ENCODE measurements around the gene SPOCK1.

Gene SPOCK1

GRCh38 chr5:137365126-137365865 is 133.8 kb downstream of the SPOCK1 start:
- TF ChIP-seq, protein P1, sequence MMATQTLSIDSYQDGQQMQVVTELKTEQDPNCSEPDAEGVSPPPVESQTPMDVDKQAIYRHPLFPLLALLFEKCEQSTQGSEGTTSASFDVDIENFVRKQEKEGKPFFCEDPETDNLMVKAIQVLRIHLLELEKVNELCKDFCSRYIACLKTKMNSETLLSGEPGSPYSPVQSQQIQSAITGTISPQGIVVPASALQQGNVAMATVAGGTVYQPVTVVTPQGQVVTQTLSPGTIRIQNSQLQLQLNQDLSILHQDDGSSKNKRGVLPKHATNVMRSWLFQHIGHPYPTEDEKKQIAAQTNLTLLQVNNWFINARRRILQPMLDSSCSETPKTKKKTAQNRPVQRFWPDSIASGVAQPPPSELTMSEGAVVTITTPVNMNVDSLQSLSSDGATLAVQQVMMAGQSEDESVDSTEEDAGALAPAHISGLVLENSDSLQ (IDR thresholded peaks at IDR 0.05): no peak
- TF ChIP-seq TARDBP (IDR thresholded peaks at IDR 0.05): no peak
- no peak for TF ChIP-seq FOXK2 (IDR thresholded peaks at IDR 0.05)
- TF ChIP-seq NFRKB (IDR thresholded peaks at IDR 0.05): no peak
- no peak for TF ChIP-seq ZNF384 (IDR thresholded peaks at IDR 0.05)
- no peak for TF ChIP-seq BHLHE40 (IDR thresholded peaks at IDR 0.05; ENCODE audit: borderline replicate concordance)
- TF ChIP-seq HDGF (IDR thresholded peaks at IDR 0.05; ENCODE audit: borderline replicate concordance): no peak
- ChIA-PET POLR2A (no interaction called here), CTCF (no interaction called here)
- no peak for DNase-seq (ENCODE audit: extremely low spot score)

DNA sequence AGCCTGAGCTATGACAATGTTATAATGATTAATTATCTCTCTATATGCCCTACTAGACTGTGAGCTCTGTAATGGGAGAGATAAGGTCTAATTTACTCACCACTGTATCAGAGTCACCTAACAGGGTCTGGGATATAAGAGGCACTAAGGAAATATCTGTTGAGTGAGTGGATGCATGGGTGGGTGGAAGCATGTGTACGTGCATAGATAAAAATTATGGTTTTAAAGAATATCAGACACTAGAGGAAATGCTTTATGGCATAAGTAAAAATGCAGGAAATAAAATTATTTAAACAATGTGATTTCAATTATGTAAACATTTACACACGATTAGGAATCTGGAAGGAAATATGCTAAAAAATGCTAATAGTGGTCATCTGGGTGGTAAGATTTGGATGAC is 137.8 kb downstream of the SPOCK1 start:
- TF ChIP-seq ZNF384 (IDR thresholded peaks at IDR 0.05): no peak
- no peak for TF ChIP-seq LEF1 (IDR thresholded peaks at IDR 0.05; ENCODE audit: borderline replicate concordance)
- TF ChIP-seq ELF4 (IDR thresholded peaks at IDR 0.05): no peak
- no peak for TF ChIP-seq FOXK2 (IDR thresholded peaks at IDR 0.05)
- no peak for TF ChIP-seq TARDBP (IDR thresholded peaks at IDR 0.05)
- no peak for TF ChIP-seq FOXM1 (IDR thresholded peaks at IDR 0.05; ENCODE audit: borderline replicate concordance)
- TF ChIP-seq, protein P1 (IDR thresholded peaks at IDR 0.05): no peak
- TF ChIP-seq SP1 (IDR thresholded peaks at IDR 0.05): no peak
- TF ChIP-seq SUZ12 (IDR thresholded peaks at IDR 0.05): no peak
- CTCF ChIA-PET: no interaction called here
- no peak for DNase-seq (ENCODE audit: extremely low spot score)
- POLR2A ChIA-PET: no interaction called here

DNA sequence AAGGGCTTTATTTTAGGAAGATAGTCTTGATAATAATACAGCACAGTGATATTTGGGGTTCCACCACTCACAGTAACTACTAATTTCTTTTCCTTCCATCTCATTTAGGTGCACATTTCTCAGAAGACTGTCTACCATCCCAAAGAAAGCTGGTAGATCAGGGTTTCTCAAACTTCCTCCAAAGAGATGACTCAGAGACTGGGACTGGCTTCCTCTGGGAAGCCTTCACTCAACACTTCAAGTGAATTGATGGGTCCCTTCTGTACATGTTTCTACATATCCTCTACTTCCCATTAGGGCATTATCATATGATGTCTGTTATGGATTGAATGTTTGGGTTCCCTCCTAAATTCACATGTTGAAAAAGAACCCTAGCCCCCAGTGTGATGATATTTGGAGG is 138.5 kb downstream of the SPOCK1 start:
- DNase-seq (ENCODE audit: extremely low spot score): no peak
- ChIA-PET CTCF (no interaction called here), POLR2A (no interaction called here)
- TF ChIP-seq HDGF (IDR thresholded peaks at IDR 0.05; ENCODE audit: borderline replicate concordance): no peak
- no peak for TF ChIP-seq BHLHE40 (IDR thresholded peaks at IDR 0.05; ENCODE audit: borderline replicate concordance)
- TF ChIP-seq FOXA1 (IDR thresholded peaks at IDR 0.05): no peak
- no peak for TF ChIP-seq L3MBTL2 (conservative IDR thresholded peaks at IDR 0.05)
- no peak for TF ChIP-seq CTBP1 (IDR thresholded peaks at IDR 0.05; ENCODE audit: borderline replicate concordance)
- no peak for TF ChIP-seq LEF1 (IDR thresholded peaks at IDR 0.05; ENCODE audit: borderline replicate concordance)
- no peak for TF ChIP-seq SUZ12 (IDR thresholded peaks at IDR 0.05)
- TF ChIP-seq SP1 (IDR thresholded peaks at IDR 0.05): no peak
- TF ChIP-seq NFRKB (IDR thresholded peaks at IDR 0.05): no peak
- no peak for TF ChIP-seq ZNF384 (IDR thresholded peaks at IDR 0.05)
- TF ChIP-seq, protein P1 (IDR thresholded peaks at IDR 0.05): no peak

DNA sequence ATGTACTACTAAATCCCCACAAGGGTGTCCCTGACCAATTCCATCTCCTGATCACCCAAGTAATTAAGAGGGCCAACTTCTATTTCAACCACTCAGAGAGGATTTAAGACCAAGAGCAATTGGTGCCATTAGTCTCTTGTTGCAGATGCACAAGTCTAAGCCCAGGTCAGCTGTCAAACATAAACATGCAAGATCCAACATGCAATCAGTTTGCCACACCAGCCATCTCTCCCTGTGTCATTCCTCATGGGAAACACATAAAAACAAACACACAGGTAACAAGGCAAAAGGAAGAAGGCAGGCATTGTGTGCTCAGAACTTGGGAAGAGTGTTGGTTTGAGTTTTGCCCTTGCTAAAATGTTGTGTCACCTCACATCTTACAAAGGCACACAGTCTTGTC is 139.2 kb downstream of the SPOCK1 start:
- CTCF ChIA-PET: no interaction called here
- DNase-seq (ENCODE audit: extremely low spot score): no peak
- POLR2A ChIA-PET: no interaction called here
- TF ChIP-seq ARNT (IDR thresholded peaks at IDR 0.05) (no peak), ELF4 (IDR thresholded peaks at IDR 0.05) (no peak), SUZ12 (IDR thresholded peaks at IDR 0.05) (no peak), BHLHE40 (IDR thresholded peaks at IDR 0.05; ENCODE audit: borderline replicate concordance) (no peak)

GRCh38 chr5:137357436-137357835 is 141.7 kb downstream of the SPOCK1 start:
- no peak for DNase-seq (ENCODE audit: extremely low spot score)
- POLR2A ChIA-PET: no interaction called here
- CTCF ChIA-PET: no interaction called here
- no peak for TF ChIP-seq SUZ12 (IDR thresholded peaks at IDR 0.05)
- no peak for TF ChIP-seq TARDBP (IDR thresholded peaks at IDR 0.05)
- no peak for TF ChIP-seq ELF4 (IDR thresholded peaks at IDR 0.05)
- no peak for TF ChIP-seq FOXA1 (IDR thresholded peaks at IDR 0.05)
- TF ChIP-seq NFRKB (IDR thresholded peaks at IDR 0.05): no peak
- TF ChIP-seq ARNT (IDR thresholded peaks at IDR 0.05): no peak
- TF ChIP-seq ZNF384 (IDR thresholded peaks at IDR 0.05): no peak
- TF ChIP-seq BHLHE40 (IDR thresholded peaks at IDR 0.05; ENCODE audit: borderline replicate concordance): no peak
- TF ChIP-seq HDGF (IDR thresholded peaks at IDR 0.05; ENCODE audit: borderline replicate concordance): no peak

GRCh38 chr5:137356127-137356526 is 143.0 kb downstream of the SPOCK1 start:
- ChIA-PET CTCF (interaction anchor here (1.4 kb wide), 1 partner anchor 36 kb away, joined by 4 read pairs; no protein-coding TSS in a partner anchor), POLR2A (no interaction called here)
- no peak for DNase-seq (ENCODE audit: extremely low spot score)
- TF ChIP-seq ELF4 (IDR thresholded peaks at IDR 0.05) (no peak), CTBP1 (IDR thresholded peaks at IDR 0.05; ENCODE audit: borderline replicate concordance) (no peak), FOXA1 (IDR thresholded peaks at IDR 0.05) (no peak), ARNT (IDR thresholded peaks at IDR 0.05) (no peak), LEF1 (IDR thresholded peaks at IDR 0.05; ENCODE audit: borderline replicate concordance) (no peak), FOXK2 (IDR thresholded peaks at IDR 0.05) (no peak)

- no peak for DNase-seq (ENCODE audit: extremely low spot score)
- ChIA-PET CTCF (interaction anchor here (1.4 kb wide), 1 partner anchor 35 kb away, joined by 4 read pairs; no protein-coding TSS in a partner anchor), POLR2A (no interaction called here)
- no peak for TF ChIP-seq NFRKB (IDR thresholded peaks at IDR 0.05)
- TF ChIP-seq CTBP1 (IDR thresholded peaks at IDR 0.05; ENCODE audit: borderline replicate concordance): no peak
- no peak for TF ChIP-seq L3MBTL2 (conservative IDR thresholded peaks at IDR 0.05)
- TF ChIP-seq, protein P1 (IDR thresholded peaks at IDR 0.05): no peak
- no peak for TF ChIP-seq ARNT (IDR thresholded peaks at IDR 0.05)
- TF ChIP-seq BHLHE40 (IDR thresholded peaks at IDR 0.05; ENCODE audit: borderline replicate concordance): no peak
- no peak for TF ChIP-seq FOXK2 (IDR thresholded peaks at IDR 0.05)
- TF ChIP-seq HDGF (IDR thresholded peaks at IDR 0.05; ENCODE audit: borderline replicate concordance): no peak
- TF ChIP-seq ELF4 (IDR thresholded peaks at IDR 0.05): no peak
- no peak for TF ChIP-seq FOXM1 (IDR thresholded peaks at IDR 0.05; ENCODE audit: borderline replicate concordance)
- TF ChIP-seq SP1 (IDR thresholded peaks at IDR 0.05): no peak
- no peak for TF ChIP-seq TARDBP (IDR thresholded peaks at IDR 0.05)
- TF ChIP-seq SUZ12 (IDR thresholded peaks at IDR 0.05): no peak
- no peak for TF ChIP-seq LEF1 (IDR thresholded peaks at IDR 0.05; ENCODE audit: borderline replicate concordance)
- TF ChIP-seq FOXA1 (IDR thresholded peaks at IDR 0.05): no peak
- TF ChIP-seq ZNF384 (IDR thresholded peaks at IDR 0.05): no peak
Measured at GRCh38 chr5:137355708-137356107, 143.4 kb downstream of the SPOCK1 start.

All from HEK293T (cell line).